ENCODE measurements around the gene CAPN11. TPM values are rescaled to one million over a fixed set of nuclear protein-coding genes. Genes with fewer than 3 reads are reported as not detected.
A peak's percentile ranks its signal among the peaks of the same experiment; 100 is the strongest.
"Not testable (repeated sequence)": the region's sequence is repeated elsewhere in the genome, so short reads cannot be mapped to it uniquely, and the experiment has no call there.

The CAPN11 gene
- total and polyA plus RNA-seq, 4 donors: 0.08 to 0.19 (median 0.09) TPM; not detected in 1

DNA sequence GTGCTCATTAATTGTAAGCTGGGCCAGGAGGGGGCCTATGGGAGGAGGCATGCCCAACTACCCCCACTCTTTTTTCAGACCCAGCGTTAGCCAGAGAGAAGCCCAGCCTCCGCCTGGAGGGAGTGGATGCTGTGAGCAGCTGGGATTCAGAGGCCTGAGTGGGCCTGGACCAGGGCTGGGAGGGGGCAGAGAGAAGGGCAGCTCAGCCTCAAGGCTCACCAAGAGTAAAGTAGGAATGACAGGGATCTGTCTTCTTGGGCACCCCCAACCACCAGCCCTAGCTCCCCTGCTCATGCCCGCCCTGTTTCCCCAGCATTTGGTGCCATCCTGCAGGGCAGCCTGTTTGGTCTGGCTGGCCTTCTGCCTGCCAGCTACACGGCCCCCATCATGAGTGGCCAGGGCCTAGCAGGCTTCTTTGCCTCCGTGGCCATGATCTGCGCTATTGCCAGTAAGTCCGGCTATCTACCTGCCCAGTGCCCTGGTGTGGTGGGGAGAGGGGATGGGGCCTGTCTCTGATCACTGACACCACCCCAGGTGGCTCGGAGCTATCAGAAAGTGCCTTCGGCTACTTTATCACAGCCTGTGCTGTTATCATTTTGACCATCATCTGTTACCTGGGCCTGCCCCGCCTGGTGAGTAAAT, 71.5 kb downstream of the CAPN11 start:
- no peak for DNase-seq (ENCODE audit: low spot score)
- H3K4me3 ChIP-seq (ENCODE audit: low read depth in 1 of 3, low read length in 3 of 3): no peak overlapping the region

GRCh38 chr6:44231426-44231825, 72.8 kb downstream of the CAPN11 start:
- H3K27me3 ChIP-seq (ENCODE audit: control insufficient read depth in 4 of 4, insufficient read depth in 4 of 4, low read length in 3 of 4); H3K36me3 ChIP-seq (ENCODE audit: control insufficient read depth in 4 of 4, insufficient read depth in 3 of 4, low read depth in 1 of 4, low read length in 3 of 4); H3K27ac ChIP-seq (ENCODE audit: low read depth in 1 of 2, low read length in 2 of 2); DNase-seq (ENCODE audit: low spot score); H3K9ac ChIP-seq (ENCODE audit: low read depth in 1 of 2, low read length in 2 of 2); H3K4me3 ChIP-seq (ENCODE audit: low read depth in 1 of 3, low read length in 3 of 3); H3K9me3 ChIP-seq (ENCODE audit: control insufficient read depth in 4 of 4, low read length in 3 of 4): not testable (repeated sequence)
- H3K4me1 ChIP-seq (ENCODE audit: control insufficient read depth in 4 of 4, insufficient read depth in 4 of 4, low read length in 3 of 4): peaks cover 41 to 90% (median 79%) of the 10 kb centered on the region in 4 donors
- 92% methylated on average over 9 of the region's 9 CpGs for WGBS

More for the DNA sequence above, 71.5 kb downstream of the CAPN11 start:
- Histone ChIP-seq H3K27ac (ENCODE audit: low read depth in 1 of 2, low read length in 2 of 2) (peak overlapping the region; percentile 69 to 75), H3K4me1 (ENCODE audit: control insufficient read depth in 4 of 4, insufficient read depth in 4 of 4, low read length in 3 of 4) (peaks cover 44 to 92% (median 81%) of the 10 kb centered on the region in 4 donors), H3K36me3 (ENCODE audit: control insufficient read depth in 4 of 4, insufficient read depth in 3 of 4, low read depth in 1 of 4, low read length in 3 of 4) (peaks cover 0 to 4% (median 2%) of the 10 kb centered on the region in 4 donors), H3K9me3 (ENCODE audit: control insufficient read depth in 4 of 4, low read length in 3 of 4) (no peaks in the 10 kb centered on the region), H3K9ac (ENCODE audit: low read depth in 1 of 2, low read length in 2 of 2) (peak overlapping the region in 1 of 2 donors; percentile 10), H3K27me3 (ENCODE audit: control insufficient read depth in 4 of 4, insufficient read depth in 4 of 4, low read length in 3 of 4) (no peaks in the 10 kb centered on the region)
- WGBS: 93% methylated on average over 10 of the region's 10 CpGs
- TF ChIP-seq HNF4A (conservative IDR thresholded peaks at IDR 0.05) (no peak), FOXA1 (IDR thresholded peaks at IDR 0.05) (no peak), JUND (IDR thresholded peaks at IDR 0.05) (no peak), MAX (IDR thresholded peaks at IDR 0.05) (no peak), YY1 (IDR thresholded peaks at IDR 0.05) (no peak), REST (IDR thresholded peaks at IDR 0.05) (no peak), HNF4G (IDR thresholded peaks at IDR 0.05) (no peak), FOXA2 (IDR thresholded peaks at IDR 0.05) (no peak), TAF1 (conservative IDR thresholded peaks at IDR 0.05) (no peak), CTCF (IDR thresholded peaks at IDR 0.05; ENCODE audit: low read depth, low read length, missing input control) (no peak), GABPA (IDR thresholded peaks at IDR 0.05 in 1 of 2, conservative IDR thresholded peaks at IDR 0.05 in 1 of 2) (no peak)

All from liver (tissue), 9 donors.